ENCODE data around the gene RIMBP2. TPM values are rescaled to one million over a fixed set of nuclear protein-coding genes. Genes with fewer than 3 reads are reported as not detected.

Gene RIMBP2
- total RNA-seq, 1 donor from 2014 or later: 0.25 TPM

DNA sequence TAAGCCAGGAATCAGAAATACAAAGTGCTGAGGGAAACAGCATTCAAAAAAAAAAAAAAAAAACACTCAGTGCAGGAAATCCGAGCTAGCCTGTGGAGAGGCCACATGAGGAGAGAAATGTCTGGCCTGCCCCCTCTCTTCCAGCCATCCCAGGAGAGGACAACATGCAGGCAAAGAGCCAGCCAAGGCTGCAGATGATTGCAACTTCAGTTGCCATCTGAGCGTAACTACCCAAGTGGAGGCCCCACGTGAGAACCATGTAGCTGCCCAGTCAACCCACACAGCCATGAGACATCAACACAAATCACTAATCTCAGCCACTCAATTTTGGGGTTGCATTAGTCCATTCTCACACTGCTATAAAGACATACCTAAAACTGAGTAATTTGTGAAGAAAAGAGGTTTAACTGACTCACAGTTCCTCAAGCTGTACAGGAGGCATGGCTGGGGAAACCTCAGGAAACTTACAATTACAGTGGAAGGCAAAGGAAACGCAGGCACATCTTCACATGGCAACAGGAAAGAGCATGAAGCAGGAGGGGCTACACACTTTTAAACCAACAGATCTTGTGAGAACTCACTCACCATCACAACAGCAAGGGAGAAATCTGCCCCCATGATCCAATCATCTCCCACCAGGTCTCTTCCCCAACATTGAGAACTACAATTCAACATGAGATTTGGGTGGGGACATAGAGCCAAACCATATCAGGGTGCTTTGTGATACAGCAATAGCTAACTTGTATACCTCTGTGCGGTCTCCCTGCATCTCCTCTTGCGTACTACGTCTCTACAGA is 217.3 kb downstream of the RIMBP2 start:
- DNase-seq (ENCODE audit: extremely low spot score in 2 of 2): no peak
- Histone ChIP-seq H3K4me3 (no peak overlapping the region), H3K27me3 (no peaks in the 10 kb centered on the region), H3K9me3 (no peaks in the 10 kb centered on the region), H3K36me3 (no peaks in the 10 kb centered on the region), H3K27ac (no peak overlapping the region), H3K4me1 (no peaks in the 10 kb centered on the region)
- intact Hi-C loops (cut with DNase I): no loop called here
- no peak for TF ChIP-seq POLR2A (IDR thresholded peaks at IDR 0.05)
- no peak for TF ChIP-seq CTCF (IDR thresholded peaks at IDR 0.05)
- TF ChIP-seq POLR2AphosphoS5 (IDR thresholded peaks at IDR 0.05; ENCODE audit: insufficient read depth in 1 of 2, low read depth in 1 of 2): no peak

- Histone ChIP-seq H3K36me3 (no peaks in the 10 kb centered on the region), H3K9me3 (no peaks in the 10 kb centered on the region), H3K27ac (no peak overlapping the region), H3K27me3 (no peaks in the 10 kb centered on the region), H3K4me3 (no peak overlapping the region), H3K4me1 (no peaks in the 10 kb centered on the region)
- intact Hi-C loops (cut with DNase I): no loop called here
- TF ChIP-seq CTCF (IDR thresholded peaks at IDR 0.05) (no peak), POLR2A (IDR thresholded peaks at IDR 0.05) (no peak), POLR2AphosphoS5 (IDR thresholded peaks at IDR 0.05; ENCODE audit: insufficient read depth in 1 of 2, low read depth in 1 of 2) (no peak)
- no peak for DNase-seq (ENCODE audit: extremely low spot score in 2 of 2)
These were observed 218.1 kb downstream of the RIMBP2 start for GRCh38 chr12:130497991-130498390.

- H3K27me3 ChIP-seq: no peaks in the 10 kb centered on the region
- intact Hi-C loops (cut with DNase I): no loop called here
- no peaks in the 10 kb centered on the region for H3K9me3 ChIP-seq
- no peak for DNase-seq (ENCODE audit: extremely low spot score in 2 of 2)
- no peaks in the 10 kb centered on the region for H3K36me3 ChIP-seq
- H3K4me3 ChIP-seq: no peak overlapping the region
- TF ChIP-seq POLR2A (IDR thresholded peaks at IDR 0.05): no peak
- no peak for TF ChIP-seq POLR2AphosphoS5 (IDR thresholded peaks at IDR 0.05; ENCODE audit: insufficient read depth in 1 of 2, low read depth in 1 of 2)
- no peak for TF ChIP-seq CTCF (IDR thresholded peaks at IDR 0.05)
- no peaks in the 10 kb centered on the region for H3K4me1 ChIP-seq
- no peak overlapping the region for H3K27ac ChIP-seq
These were observed 218.8 kb downstream of the RIMBP2 start for GRCh38 chr12:130497321-130497720.

DNA sequence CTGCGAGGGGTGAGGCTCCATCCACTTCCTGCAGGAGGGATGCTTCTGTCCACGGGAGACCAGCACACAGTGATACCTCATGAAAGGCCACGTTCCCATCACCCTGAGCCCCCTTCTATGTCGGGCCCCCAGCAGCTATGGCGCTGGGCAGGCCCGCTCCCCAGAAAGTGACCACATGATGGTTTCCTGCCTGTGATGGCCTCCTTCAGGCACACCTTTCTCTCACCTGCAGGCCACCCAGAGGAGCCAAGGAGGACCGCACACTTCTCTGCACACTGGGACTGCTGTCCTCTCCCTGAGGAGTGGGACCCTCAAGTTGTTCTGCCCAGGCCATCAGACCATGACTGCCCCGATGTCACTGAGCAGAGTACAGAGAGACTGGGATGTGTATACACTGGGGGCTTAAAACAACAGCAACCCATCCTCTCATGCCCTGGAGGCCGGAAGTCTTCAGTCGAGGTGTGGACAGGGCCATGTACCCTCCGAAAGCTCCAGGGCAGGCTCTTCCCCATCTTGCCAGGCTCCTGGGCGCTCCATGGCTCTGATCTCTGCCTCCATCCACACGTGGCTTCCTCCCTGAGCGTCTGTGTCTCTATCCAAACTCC is 219.5 kb downstream of the RIMBP2 start:
- Histone ChIP-seq H3K4me3 (no peak overlapping the region), H3K4me1 (no peaks in the 10 kb centered on the region), H3K27me3 (no peaks in the 10 kb centered on the region), H3K36me3 (no peaks in the 10 kb centered on the region), H3K9me3 (no peaks in the 10 kb centered on the region), H3K27ac (no peak overlapping the region)
- intact Hi-C loops (cut with DNase I): no loop called here
- no peak for TF ChIP-seq CTCF (IDR thresholded peaks at IDR 0.05)
- no peak for TF ChIP-seq POLR2AphosphoS5 (IDR thresholded peaks at IDR 0.05; ENCODE audit: insufficient read depth in 1 of 2, low read depth in 1 of 2)
- TF ChIP-seq POLR2A (IDR thresholded peaks at IDR 0.05): no peak
- DNase-seq (ENCODE audit: extremely low spot score in 2 of 2): no peak

GRCh38 chr12:130495156-130495555 is 220.9 kb downstream of the RIMBP2 start:
- H3K9me3 ChIP-seq: no peaks in the 10 kb centered on the region
- no peaks in the 10 kb centered on the region for H3K27me3 ChIP-seq
- no peak for TF ChIP-seq CTCF (IDR thresholded peaks at IDR 0.05)
- no peak for TF ChIP-seq POLR2AphosphoS5 (IDR thresholded peaks at IDR 0.05; ENCODE audit: insufficient read depth in 1 of 2, low read depth in 1 of 2)
- TF ChIP-seq POLR2A (IDR thresholded peaks at IDR 0.05): no peak
- no peaks in the 10 kb centered on the region for H3K36me3 ChIP-seq
- no peak overlapping the region for H3K4me3 ChIP-seq
- no peak for DNase-seq (ENCODE audit: extremely low spot score in 2 of 2)
- intact Hi-C loops (cut with DNase I): no loop called here
- H3K4me1 ChIP-seq: no peaks in the 10 kb centered on the region
- no peak overlapping the region for H3K27ac ChIP-seq

Measured in vagina (tissue), 2 donors.